ENCODE measurements around the gene PTOV1.

PTOV1 gene

DNA sequence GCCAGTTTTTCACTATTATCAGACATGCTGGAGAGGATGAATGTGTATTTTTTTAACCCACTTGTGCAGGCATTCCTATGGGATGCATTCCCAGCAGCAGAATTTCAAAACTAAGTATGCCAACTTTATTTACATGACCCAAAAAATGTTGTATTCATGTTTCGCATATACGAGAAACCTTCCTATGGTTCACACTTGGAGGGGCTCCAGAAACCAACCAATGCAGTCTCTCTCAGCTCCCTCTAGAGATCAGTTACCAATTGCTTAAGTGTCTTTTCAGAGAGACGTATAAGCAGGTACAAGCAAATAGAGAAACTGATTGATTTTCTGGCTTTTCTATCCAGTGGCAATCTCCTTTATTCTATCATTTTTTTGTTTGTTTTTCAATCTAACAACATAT is 5.5 kb upstream of the PTOV1 start:
- no peak for DNase-seq

DNA sequence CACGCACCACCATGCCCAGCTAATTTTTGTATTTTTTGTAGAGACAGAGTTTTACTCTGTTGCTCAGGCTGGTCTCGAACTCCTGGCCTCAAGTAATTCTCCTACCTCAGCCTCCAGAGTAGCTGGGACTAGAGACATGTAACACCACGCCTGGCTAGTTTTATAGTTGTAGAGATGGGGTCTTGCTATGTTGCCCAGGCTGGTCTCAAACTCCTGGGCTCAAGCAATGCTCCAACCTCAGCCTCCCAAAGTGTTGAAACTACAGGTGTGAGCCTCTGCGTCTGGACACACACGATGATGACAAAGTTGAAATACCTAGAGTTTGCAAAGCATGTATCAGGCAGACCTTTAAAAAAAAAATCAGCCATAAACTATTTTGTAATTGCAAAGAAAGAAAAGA is 4.6 kb upstream of the PTOV1 start:
- no peak for DNase-seq

DNA sequence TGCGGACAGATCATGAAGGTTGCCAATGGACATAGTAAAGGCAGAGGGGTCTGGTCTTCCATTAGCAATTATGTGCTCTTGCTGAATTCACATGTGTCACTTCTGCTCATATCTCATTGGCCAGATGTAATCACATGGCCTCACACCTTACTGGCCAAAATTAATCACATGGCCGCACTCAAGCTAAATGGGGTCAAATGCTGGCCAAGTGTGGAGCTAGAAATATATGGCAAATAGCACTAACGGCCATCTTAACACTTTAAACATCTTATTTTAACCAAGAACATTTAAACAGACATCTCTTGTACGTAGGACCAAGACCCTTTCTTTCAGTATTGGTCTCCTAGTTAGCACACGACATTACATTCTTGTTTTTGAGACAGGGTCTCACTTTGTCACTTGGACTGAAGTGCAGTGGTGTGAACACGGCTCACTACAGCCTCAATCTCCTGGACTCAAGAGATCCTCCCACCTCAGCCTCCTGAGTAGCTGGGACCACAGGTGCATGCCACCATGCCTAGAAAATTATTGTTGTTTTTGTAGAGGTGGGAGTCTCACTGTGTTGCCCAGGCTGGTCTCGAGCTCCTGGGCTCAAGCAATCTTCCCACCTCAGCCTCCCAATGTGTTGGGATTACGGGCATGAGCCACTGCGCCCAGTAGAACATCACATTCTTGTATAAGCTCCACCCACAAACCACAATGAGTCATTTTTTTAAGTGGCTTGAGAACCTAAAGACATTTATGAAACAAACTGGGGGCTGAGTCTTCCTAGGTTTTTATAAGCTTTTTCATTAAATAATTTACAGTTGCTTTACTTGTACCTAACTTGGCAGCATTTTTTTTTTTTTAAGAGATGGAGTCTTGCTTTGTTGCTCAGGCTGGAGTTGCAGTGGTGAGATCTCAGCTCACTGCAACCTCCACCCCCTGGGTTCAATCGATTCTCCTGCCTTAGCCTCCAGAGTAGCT is 2.9 kb upstream of the PTOV1 start:
- DNase-seq = no peak

DNA sequence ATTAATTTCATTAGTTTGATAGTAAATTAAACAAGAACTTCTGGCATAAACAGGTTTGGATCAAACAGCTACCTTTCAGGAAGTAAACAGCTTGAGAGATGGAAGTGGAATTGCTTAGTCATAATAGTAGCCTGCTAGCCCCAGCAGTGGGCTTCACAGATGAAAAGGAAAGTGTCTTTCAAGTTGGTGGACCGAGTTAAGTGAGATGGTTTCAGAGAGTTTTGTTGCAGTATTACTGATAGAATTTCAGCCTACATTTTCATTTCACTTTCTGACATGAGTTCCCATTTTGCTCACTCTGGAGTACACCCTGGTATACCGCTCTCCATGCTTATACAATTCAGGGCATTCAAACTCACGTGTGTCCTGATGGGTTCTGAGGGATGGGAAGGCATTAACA is 2.0 kb upstream of the PTOV1 start:
- no peak for DNase-seq

DNA sequence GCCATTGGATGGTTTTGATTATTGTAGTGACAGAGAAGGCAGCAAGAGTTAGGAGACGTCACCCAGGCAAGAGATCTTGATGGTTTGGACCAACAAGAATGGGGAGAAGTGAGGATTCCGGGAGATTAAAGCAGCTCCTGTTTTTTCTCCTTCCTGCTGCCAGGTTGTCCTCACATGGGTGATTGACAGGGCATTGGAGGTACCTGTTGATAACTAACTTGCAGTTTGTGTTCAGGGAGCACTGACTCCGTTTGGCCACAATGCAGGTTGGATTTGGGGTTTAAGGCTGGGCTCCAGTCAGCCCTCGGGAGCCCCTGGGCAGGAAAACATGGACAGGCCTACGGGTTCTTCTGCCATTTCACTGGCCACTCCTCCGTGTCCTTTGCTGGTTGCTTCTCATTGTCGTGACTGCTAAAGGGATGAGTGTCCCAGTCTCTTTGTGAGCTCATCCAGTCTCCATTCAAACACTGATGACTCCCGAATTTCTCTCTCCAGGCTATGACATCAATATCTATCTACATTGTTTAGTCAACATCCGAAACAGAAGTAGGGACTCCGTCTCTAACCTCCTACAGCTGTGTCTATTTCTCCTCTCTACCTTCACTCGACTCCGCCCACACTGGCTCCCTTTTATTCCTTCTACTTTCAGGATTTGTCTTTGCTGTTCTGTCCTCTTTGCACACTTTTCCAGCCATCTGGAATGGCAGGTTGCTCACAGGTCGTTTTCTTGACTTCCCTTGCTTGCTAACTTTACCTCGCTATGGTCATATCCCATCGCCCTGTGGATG is 1.3 kb upstream of the PTOV1 start:
- no peak for DNase-seq

DNA sequence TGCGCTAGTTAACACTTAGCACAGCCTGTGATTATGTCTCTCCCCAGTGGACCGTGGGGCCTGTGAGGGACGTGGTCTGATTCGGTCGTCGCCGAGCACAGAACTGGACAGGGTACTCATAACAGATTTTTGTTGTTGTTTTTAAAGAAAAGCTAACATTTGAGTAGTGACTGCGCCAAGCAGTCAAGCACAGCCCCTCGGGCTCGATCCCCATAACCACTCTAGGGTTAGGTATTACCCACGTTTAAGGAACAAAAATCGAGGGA is 805 bp upstream of the PTOV1 start:
- DNase-seq = no peak

DNA sequence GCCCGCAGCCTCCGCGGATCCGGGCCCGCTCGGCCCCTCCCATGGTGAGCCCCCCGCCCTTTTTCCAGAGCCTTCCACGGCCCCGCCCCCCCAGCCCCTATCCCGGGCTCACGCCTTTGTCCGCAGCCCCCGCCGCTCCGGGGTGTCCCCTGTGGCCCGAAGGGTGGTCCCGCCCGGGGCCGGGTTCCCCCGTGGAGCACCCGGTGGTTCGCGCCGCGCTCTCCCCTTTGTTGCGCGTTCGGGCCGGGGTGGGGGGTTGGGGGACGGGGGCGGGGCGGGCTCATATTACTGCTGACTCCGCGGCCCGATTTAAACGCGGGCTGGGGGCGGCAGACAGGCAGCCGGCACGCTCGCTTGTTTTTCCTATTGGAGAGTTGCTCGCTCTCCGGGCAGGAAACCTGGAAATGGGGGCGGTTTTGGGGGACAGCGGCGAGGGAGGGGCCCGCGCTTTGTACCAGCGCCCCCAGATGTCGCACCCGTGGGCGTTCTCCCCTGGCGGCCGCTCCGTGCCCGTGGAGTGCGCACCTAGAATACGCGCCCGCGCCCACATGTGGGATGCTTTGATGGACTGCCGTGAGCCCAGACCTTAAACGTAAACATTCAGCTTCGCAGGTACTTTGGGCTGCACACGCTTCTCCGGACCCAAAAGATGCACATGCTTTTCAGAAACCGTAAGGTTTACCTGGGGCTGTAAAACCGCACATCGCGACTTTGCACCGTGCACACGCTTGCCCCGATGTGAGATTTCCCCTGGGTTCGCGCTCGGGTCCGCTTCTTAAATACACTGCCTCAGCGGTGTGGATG is 699 bp downstream of the PTOV1 start:
- no peak for DNase-seq

DNA sequence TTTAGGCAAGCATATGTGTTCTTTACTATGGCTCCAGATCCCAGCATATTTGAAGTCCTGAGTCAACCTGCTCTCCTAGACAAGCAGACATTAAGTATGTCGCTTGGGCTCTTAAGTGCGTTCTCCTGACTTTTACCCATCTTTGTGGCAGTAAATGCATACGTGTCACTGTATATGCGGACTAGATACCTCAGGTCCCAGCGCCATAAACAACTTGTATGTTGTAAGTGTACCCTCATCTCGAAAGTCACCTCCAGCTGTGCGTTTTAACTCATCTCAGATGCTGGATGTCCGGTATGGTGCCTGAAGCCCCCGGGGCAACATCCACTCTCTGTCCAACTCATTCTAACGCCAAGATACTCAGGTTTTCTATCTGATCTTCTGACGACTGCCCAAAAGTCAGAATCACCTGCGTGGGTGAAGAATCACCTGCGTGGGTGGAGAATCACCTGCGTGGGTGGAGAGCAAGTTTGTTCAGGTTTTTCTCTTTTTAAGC is 1.7 kb downstream of the PTOV1 start:
- DNase-seq = no peak

DNA sequence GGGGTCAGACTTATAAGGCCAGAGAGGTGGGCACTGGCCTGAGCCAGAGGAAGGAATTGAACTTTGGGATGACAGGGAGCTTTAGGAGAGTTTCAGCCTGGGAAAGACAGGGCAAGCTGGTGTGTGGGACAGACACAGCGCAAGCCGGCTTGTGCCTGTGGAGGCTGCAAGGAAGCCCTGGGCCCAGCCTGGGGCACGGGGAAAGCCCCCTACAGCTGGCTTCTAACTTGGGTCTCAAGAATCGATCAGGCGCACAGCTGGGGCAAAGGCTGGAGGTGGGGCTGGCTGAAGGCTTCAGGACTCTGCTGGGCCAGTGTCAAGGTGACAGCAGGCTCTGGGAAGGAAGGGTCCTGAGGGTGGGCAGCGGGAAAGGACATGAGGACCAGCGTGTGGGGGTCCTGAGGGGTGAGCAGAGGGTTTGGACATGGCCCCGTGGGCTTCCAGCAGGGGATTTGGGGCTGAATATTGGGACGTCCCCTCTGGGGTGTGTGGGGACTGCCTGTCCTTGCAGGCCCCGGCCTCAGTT is 3.0 kb downstream of the PTOV1 start:
- DNase-seq = no peak

DNA sequence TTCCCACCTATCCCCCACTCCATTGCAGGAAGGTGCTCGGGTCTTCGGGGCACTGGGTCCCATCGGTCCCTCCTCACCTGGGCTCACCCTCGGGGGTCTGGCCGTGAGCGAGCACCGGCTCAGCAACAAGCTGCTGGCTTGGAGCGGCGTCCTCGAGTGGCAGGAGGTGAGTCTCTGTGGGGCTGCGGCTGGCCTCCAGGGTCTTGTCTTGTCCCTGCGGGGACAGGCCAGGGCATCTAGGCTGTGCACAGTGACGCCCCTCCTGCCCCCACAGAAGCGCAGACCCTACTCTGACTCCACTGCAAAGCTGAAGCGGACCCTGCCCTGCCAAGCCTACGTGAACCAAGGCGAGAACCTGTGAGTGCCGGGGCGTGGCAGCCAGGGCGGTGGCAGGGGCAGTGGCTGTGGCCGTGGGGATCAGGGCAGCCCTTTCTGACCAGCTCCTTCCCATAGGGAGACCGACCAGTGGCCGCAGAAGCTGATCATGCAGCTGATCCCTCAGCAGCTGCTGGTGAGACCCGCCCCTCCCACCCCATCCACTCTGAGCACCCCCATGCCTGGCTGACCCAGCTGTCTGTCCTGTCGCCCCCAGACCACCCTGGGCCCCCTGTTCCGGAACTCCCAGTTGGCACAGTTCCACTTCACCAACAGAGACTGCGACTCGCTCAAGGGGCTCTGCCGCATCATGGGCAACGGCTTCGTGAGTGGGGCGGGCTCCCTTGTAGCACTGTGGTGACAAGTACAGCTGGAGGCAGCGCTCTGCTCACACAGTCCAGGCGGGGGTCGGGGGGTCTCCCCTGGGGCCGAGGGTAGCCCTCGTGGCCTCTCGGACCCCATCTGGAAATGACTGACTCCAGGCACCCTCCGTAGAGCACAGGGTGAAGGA is 3.7 kb downstream of the PTOV1 start:
- no peak for DNase-seq

DNA sequence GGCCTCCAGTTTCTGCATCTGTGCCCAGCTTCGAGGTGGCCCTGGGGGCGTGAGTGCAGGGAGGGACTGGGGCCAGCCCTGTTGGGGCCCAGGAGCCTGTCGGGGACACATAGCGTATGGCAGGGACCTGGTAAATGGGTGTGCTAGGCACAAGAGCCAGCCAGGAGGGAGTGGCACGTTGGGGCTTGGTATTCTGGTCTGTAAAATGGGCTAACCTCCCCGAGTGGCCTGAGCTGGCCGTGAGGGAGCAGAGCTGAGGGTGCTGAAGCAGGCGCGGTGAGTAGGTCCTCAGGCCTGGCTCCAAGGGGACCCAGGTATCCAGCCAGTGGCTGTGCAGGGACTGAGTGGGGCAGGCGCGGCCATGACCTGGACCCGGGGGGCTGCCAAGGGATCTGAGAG is 4.3 kb downstream of the PTOV1 start:
- no peak for DNase-seq

DNA sequence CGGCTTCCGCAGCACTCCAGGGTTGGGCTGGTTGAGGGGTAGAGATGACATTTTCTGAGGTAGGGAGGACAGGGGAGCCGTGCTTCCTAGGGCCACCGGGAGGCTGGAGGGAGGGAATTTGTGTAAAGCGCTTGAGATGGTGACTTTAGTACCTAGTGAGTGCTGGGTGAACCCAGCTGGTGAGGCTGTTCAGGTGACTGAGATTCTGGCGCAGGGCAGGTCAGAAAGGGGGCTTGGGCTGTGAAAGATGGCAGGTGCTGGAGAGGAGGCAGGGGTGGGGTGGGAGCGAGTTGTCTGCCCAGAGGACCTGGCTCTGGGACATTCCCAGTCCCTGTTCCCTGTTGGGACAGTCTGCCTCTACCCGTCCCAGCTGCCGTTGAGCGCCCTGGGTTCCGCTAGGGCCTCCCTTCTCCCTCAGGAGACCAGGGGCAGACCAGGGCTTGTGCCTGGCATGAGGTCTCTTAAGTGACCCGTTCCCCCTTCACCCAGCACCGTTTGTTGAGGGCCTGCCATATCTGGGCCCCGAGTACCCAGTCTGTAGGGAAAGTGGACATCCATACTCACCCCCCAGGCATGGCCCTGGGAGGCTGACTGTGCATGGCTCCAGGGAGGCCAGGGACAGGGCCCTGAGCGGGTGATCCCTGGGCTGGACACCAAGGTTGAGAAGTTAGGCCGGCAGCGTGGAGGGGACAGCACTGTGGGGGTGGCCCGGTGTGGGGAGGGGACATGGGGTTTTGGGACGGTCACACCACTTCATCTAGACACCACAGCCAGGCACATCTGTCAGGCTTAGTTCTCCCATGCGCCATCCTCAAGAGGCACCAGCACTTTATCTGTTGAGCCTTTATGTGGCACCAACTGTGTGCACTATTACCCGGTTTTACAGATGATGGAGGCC is 5.0 kb downstream of the PTOV1 start:
- no peak for DNase-seq

DNA sequence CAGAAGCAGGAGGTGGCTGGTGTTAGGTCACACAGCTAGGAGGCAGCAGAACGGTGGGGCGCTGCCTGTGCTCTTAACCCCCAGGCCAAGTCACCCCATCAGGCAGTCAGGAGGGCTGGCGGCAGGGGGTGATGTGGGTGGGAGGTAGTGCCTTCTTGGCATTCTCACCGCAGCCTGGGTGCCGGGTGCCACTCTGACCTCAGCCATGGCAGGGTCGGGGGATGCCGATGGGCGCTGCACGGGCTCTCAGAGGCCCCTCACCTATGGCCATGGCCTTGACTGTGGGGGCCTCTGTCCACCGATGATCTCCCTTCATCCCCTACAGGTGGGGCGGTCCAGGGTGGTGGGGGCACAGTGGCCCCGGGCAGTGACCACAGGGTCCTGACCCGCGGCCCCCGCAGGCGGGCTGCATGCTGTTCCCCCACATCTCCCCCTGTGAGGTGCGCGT is 5.6 kb downstream of the PTOV1 start:
- DNase-seq = no peak

DNA sequence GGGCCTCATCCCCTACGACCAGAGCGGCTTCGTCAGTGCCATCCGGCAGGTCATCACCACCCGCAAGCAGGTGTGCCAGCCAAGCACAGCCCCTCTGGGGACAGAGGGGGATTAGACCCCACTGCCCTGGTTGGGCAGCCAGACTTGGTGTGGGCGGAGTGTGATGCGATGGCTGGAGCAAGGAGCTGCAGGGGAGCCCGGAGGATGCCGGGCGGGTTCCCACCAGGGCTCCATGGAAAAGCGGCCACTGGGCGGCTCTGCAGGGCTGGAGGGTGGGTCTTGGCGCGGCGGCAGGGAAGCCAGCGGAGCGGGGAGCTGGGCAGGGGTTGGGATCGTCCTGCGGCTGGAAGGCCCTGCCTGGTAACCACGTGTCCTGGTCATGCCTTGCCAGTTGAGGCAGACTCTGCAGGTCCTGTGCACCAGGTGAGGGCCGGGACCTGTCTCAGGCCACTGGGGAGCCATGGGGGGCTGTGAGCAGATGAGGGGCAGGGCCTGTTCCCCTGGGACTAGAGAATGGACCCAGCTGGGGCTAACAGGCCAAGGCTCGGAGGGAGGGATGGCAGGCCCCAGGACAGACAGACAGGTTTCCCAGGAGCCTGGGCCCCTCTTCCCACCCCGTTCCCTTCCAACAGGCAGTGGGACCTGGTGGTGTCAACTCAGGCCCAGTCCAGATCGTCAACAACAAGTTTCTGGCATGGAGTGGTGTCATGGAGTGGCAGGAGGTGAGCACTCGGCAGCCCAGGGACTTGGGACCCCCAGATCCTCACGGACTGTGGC is 6.3 kb downstream of the PTOV1 start:
- no peak for DNase-seq

DNA sequence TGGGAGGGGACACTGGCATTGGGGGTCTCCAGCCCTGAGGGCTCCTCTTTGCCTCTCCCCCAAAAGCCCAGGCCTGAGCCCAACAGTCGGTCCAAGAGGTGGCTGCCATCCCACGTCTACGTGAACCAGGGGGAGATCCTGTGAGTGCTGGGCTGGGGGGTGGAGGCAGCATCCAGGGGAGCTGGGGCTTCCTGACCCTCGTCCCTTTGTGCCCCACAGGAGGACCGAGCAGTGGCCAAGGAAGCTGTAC is 6.8 kb downstream of the PTOV1 start:
- no peak for DNase-seq

DNA sequence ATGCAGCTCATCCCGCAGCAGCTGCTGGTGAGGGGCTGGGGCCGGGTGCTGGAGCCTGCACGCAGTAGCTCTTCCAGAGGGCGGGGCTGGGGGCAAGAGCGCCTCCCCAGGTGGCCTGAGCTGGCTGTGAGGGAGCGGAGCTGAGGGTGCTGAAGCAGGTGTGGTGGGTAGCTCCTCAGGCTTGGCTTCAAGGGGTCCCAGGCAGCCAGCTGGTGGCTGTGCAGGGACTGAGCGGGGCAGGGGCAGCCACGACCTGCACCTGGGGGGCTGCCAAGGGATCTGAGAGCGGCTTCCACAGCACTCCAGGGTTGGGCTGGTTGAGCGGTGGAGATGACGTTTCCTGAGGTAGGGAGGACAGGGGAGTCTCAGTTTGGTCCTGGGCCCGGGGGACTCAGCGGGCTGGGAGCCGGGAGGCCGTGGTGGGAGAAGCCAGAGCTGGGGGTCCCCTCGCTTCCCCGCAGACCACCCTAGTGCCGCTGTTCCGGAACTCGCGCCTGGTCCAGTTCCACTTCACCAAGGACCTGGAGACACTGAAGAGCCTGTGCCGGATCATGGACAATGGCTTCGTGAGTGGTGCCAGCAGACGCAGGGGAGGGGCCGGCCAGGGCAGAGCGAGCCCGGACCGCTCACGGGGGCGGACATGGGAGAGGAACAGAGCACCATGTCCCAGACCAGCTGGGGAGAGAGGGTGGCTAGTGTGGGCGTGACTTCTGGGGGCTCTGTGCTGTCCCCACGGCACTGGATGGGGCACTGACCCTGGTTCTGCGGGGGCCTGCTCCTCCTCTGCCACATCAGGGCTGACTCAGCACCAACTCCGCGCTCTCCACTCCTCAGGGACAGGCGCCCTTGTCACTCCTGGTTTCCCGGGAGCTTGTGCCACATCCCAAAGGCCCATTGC is 7.4 kb downstream of the PTOV1 start:
- no peak for DNase-seq

DNA sequence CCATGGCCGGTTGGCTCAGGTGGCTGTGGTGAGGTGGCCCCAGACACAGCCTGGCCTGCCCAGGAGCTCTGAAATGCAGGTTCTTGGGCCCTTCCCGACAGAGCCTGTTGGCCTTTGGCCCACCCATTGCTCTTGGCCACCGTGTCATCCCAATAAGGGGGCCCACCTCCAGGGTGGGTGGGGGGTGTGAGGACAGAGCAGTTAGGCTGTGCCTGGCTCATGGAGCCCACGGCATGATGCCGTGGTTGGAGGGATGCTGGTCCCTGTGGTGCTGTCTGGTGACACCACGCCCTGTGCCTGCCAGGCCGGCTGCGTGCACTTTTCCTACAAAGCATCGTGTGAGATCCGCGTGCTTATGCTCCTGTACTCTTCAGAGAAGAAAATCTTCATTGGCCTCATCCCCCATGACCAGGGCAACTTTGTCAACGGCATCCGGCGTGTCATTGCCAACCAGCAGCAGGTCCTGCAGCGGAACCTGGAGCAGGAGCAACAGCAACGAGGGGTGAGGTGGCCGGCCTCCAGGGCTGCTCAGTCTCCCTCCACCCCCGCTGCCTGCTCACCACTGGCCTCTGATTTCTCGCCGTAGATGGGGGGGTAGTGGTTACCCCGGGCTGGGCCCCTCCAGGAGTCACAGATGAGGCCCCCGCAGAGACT is 8.8 kb downstream of the PTOV1 start:
- DNase-seq = no peak

DNA sequence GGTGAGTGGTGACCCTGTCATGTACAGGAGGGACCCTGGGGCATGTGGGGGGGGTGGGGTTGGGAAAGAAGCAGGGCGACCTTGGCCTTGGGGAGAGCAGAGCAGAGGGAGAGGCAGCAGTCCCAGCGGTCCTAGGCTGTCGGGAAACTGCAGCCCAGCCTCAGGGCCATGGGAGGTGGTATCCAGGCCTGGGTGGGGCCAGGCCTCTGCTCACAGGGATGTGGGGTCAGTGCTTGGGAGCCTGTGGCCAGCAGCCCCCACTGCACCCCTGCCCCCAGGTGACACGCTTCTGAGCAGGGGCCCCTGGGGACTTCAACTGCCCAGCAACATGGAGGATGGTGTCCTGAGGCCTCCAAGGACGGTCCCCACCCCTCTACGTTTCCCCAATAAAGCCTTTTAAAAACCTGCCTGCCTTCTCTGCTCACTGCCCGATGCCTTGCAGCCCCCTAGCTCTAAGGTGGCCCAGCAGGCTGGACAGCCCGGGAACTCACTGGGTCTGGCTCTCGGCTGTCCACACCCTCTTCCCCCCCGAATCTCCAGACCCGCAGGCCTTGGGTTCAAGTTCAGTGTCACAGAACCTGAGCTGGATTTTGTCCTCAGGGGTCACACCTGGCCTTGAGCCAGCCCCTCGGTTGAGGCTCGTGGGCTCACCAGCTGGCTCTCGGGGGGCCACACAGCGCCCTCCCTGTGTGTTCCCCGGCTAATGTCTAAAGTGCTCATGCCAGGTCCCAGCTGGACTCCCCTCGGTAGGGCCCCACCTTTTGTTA is 9.6 kb downstream of the PTOV1 start:
- no peak for DNase-seq

Data from DMS79 treated with DMSO at 0.1 percent for 48 hours (cell line).